Lower leg skin (tissue), 3 donors: ENCODE data around the gene CTDSPL2.

ENCODE experiments used
- CTCF ChIP-seq, 3 donors: fragments of 450-650 bp; IDR thresholded peaks; one replicate each; pipeline ENCODE4 v1.5.1; 2016; ENCODE audit warnings: antibody characterized with exemption in 3 of 3, mild to moderate bottlenecking in 3 of 3, moderate library complexity in 2 of 3
- POLR2A ChIP-seq, 2 donors: fragments of 450-650 bp; IDR thresholded peaks; one replicate each; pipeline ENCODE4 v1.6.1; 2016 to 2017; ENCODE audit warnings: antibody characterized with exemption in 2 of 2, mild to moderate bottlenecking in 1 of 2, moderate library complexity in 1 of 2

GRCh38 chr15:44468709-44469385 is 41.4 kb downstream of the CTDSPL2 start:
- TF ChIP-seq POLR2A (IDR thresholded peaks at IDR 0.05) (no peak), CTCF (IDR thresholded peaks at IDR 0.05) (no peak)
